ENCODE measurements around the gene RASGRF1. TPM values are rescaled to one million over a fixed set of nuclear protein-coding genes. Genes with fewer than 3 reads are reported as not detected.

RASGRF1 gene
- total RNA-seq, 1 experiment from 2014 or later = 4.2 TPM

DNA sequence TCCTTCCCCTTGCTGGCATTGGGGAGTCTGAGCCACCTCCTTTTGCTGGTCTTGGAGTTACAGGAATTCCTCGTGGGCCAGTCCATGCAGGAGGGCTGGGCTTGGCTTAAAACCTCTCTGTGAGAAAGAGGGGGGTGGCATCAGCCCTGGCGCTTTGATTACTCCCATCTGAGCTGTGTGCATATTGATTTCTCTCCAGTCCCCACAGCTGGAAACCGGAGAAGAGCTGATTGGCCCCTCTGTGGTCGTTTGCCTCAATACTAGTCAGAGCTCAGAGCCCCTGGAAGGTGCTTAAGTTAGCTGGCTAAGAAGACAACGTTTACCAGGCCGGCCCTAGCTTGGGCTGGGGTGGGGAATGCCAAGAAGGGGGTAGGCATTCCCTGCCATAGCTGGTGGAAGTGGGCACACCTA lies 4.0 kb upstream of the RASGRF1 start:
- DNase-seq (ENCODE audit: low spot score) = no peak

DNA sequence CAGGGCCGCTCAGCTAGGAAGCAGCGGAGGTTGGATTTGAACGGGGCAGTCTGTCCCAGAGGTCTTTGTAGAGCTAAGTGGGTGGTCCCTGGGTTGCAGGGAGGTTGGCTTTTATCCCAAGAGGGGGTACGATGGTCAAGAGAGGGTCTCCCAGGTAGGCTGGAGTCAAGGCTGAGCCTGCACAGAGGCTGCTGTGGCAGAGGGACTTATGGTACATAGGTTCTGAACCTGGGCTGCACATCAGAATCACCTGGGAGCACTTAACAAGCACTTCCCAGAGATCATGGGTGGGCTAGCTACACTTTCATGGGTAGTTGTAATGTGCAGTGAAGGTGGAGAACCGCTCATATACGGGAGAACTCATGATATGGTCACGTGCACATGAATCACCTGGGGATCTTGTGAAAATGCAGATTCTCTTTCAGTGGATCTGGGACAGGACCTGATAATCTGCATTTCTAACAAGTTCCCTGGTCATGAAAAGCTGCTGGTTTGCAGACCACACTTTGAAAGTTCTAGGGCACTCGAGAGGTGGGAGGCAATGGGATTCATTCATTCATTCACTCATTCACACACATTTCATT lies 2.9 kb upstream of the RASGRF1 start:
- no peak for DNase-seq (ENCODE audit: low spot score)

DNA sequence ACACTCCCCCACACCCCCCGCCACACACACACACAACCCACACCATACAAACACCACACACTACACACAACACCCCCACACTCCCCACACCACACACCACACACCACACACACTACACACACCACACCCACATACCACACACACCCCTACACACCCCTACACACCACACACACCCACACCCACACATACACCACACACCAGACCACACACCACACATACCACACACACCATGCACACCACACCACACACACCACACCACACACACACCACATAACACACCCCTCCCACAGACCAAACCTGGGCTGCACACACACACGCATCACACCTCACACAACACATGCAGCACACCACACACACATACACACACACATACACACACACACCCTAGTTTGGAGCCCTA lies 1.8 kb upstream of the RASGRF1 start:
- no peak for DNase-seq (ENCODE audit: low spot score)

DNA sequence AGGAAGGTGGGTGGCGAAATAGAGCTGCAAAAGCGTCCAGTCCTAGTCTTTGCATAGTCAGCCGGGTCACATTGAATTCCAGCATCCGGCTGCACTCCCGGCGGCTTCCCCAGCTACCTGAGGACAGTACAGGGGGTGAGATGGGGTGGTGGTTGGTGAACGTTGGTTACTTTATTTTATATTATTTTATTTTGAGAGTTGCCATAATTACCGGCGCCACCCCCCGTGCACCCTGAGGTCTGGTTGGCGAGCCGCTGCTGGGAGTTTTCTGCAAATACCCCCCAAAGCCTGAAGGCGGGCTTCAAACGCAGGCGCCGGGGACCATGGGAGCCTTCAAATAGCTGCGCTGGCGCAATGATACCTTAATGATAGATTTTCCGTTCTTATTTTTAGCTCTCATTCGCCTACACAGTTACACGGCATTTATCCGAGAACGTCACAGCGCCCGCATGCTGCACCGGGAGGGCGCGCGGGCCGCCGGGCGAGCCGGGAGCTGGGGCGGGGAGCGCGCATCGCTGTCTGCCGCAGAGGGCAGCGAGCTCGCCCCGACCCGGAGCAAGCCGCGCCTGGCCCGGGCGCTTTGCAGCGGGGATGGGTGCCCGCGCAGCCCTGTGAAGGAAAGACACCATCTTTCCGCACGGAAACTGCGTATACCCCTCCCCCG lies 756 bp upstream of the RASGRF1 start:
- DNase-seq (ENCODE audit: low spot score) = no peak

DNA sequence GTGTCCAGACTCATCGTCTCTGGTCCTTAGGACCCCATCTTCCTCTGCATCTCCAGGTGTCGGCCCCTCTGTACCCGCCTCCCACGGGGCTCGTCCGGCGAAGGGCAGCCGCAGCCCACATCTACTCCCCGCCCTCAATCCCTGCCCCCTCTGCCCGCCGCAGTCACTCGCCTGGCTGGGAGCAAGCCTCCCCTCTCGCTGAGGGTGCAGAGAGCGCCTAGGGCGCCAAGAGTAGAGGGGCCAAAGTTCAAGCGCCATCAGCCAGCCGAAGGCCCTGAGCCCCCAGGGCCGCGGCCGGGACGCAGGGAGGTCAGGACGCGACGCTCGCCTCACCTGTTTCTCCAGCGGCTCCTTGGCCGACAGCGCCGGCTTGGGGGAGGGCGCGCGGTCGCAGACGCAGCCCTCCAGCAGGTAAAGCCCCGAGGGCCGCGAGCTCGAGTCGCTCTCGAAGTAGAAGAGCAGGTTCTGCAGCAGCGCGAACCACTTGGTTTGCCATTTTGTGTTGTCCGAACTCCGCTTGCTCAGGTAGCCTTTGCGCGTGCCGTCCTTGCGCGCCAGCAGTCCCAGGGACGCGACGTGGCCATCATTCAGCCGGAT lies 592 bp downstream of the RASGRF1 start:
- DNase-seq (ENCODE audit: low spot score) = no peak

DNA sequence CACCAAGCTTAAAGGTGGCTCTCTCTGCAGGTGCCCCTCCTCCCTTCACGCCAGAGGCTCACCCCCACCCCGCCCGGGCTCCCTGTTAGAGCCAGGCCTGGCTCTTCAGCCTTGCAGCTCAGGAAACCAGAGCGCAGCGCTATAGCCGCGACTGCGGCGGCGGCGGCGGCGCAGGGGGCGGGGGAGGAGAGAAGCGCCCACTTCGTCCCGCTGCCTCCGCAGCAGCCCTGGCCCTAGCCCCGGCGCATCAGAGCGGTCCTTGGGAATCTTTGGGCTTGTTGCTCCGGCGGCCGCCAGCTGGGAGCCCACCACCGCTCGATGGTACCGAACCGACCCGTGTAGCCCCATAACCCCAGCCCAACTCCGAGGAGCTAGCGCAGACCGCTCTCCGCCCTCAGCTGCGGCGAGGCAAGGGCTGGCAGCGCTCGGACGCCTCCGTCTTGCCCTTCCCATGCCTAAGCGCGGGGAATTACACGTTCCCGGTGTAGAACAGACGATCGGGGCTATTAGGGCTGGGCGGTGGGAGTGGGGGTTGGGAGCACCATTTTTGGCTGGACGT lies 1.2 kb downstream of the RASGRF1 start:
- DNase-seq (ENCODE audit: low spot score) = no peak

DNA sequence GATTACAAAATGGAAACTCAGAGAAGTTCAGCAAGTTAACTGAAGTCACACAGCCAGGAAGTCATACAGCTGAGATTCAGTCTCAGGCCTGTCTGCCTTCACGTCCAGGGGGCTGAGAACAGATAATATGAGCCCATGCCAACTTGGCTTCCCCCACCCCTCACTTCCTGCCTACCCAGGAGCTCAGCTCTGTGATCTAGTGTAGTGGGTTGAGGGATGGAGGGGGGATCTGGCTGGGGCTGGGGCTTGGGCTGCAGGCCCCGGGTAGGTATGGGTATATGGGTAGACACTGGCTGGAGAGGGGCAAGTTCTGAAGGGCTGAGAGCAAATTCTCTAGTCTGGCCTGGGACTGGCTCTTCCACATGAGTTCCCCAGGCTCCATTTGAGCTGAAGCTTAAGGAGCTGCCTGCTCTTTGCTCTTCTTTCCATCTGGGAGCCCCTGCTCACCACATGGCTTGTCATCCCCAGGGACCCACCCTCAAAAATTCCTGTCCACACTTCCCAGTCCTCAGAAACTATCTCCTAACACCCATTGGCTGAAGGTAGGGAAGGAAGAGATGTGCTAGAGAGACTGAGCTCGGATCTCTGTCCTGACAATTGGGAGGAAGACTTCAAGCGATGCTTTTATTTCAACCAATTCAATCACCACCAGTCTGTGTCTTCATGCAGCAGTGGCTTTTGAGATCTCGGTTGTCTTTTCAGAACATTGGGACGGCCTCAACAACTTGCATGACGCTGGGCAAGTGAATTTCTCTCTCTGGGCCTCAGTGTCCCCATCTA lies 2.0 kb downstream of the RASGRF1 start:
- DNase-seq (ENCODE audit: low spot score) = no peak

DNA sequence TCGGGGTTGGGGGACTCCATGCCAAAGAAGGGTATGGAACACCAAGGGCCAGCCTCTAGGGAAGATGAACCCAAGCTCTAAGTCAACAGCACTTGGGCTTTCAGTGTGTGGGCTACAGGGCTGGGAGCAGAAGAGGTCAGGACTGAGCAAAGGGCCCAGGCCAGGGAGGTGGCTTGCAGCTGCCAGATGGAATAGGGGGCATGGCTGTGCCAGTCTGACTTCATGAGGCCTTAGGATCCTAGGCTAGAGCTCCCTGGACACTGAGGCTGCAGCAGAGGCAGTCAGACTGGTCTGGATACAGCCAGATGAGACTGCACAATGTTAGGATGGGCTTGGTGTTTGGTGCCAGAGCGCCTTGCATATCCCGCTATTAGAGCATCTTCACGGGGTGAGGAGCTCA lies 3.8 kb downstream of the RASGRF1 start:
- no peak for DNase-seq (ENCODE audit: low spot score)

DNA sequence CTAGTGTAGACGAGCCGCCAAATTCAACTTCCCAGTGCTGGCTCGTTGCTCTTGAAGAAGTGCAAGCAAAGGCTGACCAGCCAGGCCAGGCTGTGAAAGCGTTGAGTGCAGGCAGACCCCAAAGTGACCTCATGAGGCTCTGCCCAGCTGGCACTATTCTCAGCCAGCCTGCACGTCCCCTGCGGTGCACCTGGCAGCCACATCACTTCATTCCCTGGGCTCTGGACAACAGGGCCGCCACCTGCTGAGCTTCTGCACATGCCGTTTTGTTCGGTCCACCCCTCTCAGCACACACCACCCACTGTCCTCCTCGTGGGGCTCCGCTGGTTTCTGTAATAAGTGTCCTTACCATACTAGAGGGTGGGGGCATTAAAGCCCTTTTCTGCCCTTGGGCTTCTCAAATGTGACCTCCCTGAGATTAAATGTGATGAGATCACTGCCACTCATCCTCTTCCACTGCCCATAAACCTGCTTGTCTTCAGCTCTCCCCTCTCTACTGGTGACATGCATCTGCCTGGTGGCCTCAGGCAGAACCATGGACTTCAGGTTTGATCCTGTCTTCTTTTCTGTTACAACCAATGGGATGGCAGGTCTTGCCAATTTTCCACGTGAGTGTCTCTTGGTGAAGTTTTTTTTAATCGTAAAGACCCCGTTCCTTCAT lies 6.1 kb downstream of the RASGRF1 start:
- no peak for DNase-seq (ENCODE audit: low spot score)

DNA sequence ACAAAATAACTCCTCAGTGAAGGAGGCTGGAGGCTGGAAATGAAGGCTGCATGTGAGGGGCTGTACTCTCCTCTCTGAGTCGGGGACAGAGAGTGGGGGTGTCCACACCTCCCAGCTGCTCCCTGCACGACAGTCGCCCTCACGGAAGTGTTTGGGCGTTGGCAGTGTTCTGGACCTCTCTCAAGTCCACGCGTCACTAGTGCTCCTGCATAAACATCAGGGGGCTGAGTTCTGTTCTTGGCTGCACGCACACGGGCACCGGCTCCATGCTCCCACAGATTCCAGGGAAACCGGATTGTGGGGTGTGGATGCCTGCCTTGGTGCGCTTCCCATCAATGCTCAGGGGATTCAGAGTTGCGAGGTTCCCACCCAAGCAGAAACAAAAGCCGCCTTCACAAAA lies 7.4 kb downstream of the RASGRF1 start:
- DNase-seq (ENCODE audit: low spot score) = no peak

DNA sequence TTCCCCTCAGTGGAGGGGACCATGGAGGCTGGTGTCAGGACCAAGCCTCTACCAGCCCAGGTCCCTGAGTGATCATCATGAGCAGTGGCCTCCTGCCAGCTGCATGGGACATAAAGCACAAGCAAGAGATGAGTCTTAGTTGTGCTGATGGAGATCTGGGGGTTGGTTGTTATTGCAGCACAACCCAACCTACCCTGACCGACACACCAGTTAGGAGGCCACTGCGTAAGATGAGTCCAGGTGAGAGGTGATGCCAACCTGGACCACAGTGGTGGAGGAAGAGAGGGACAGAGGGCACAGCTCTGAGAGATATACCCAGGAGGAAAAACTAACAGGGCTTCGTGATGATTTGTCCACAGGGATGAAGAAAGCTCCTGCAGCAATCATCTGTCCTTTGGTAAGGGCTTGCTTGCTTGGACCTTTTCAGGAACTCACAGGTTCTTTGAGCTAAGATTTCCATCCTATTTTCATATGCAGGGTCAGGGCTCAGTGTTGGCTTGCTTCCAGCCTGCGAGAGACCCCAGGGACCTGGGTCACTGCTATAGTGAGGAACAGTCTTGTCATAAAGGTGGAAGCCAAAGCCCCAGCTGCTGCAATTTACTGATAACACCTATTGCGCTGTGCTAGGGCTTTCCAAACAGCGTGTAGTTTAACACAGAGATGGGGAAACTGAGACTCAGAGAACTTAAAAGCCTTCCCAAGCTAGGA lies 8.1 kb downstream of the RASGRF1 start:
- DNase-seq (ENCODE audit: low spot score) = no peak

DNA sequence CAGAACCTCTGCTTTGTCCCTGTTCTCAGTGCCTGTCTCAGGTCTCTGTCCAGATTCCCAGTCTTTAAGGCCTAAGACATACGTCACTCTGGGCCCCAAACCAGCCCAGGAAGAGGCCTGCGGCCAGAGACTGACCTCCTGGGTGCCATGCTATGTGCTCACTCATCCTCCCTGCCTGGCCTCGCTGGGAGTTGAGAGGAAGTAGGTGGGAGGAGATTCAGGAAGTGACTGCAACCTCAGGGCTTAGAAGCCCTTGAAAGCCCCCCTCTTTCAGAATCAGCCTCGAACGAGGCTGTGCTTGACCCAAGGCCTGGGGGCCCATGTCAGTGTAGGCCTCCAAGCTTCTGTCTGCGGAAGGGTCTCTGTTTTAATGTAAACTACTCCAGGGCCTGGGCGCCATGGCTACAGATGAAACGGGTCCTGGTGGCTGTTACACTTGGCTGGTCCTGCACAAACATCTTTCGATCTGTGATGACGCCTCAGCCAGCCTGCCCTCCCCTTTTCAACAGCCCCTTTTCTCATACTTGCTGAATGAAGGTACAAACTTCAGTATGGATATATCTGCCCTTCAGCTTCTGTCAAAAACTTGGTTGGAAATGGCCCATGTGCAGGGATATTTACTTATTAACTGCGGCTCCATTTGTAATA lies 11.7 kb downstream of the RASGRF1 start:
- no peak for DNase-seq (ENCODE audit: low spot score)

DNA sequence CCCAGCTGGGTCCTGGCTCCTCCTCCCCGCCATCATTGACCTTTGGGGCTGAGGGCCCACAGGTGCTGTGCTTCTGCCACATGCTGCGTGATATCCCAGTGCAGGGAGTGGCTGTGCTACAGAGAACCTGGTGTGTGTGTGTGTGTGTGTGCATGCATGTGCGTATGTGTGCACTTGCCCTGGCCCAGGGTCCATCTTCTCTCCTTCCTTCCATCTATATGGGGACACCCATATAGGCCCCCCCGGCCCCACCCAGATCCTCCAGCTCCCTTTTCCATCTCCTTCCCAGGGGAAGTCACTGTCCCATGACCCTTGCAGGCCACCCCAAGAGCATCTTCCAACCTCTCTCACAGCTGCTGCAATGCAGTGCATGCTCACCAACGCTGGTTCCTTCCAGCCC lies 12.6 kb downstream of the RASGRF1 start:
- DNase-seq (ENCODE audit: low spot score) = no peak

DNA sequence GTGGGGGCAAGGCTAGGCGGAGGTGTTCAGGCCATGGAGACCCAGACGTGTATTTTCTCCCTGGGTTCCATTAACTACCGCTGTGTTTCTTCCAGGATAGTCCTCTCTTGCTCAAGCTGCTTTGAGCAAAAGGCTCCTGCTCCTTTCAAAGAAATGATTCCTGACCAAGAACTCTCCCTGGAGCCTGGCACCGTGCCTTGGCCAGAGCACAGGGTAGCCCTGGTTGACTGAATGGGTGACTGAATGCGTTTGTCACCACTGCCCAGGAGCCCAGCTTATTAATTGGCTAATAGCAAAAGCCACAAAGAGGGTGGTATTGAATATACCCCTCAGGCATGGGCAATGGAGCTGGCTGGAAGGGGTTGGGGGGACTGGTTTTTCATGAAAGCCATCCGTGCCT lies 13.9 kb downstream of the RASGRF1 start:
- DNase-seq (ENCODE audit: low spot score) = no peak

DNA sequence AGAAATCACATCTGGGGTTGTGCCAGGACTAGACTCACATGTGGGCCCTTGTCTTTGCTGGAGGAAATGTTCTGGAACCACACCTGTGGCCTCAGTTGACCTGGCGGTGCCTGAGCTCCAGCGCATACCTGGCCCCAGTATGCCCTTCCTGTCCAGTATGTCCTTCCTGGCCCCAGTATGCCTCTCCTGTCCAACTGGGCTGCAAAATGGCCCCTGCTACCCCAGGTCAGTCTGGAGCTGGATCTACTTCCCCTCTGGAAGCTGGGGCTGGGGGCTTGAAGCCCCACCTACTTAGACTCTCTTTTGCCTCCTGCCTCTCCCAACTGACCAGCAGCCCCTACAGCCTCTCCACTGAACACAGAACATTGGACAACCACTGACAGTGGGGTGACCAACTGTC lies 15.3 kb downstream of the RASGRF1 start:
- no peak for DNase-seq (ENCODE audit: low spot score)

DNA sequence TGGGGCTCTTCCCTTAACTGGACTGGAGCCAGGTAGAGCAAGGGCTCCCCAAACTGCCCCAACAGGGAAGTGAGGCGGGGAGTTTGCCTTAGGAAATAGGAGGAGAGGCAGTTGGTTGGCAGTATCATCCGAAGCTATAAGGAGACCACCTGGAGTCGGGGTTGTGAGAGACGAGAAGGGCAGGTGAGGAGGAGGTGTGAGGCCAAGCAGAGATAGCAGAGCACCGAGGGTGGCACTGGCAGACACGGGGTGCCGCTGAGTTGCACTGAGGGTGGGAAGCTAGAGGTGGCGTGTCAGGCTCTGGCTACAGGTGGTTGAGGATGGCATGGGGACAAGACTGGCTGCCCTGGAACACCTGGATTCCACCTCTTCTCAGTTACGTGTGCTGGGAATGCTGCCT lies 17.2 kb downstream of the RASGRF1 start:
- peak; percentile 31 for DNase-seq (ENCODE audit: low spot score)

DNA sequence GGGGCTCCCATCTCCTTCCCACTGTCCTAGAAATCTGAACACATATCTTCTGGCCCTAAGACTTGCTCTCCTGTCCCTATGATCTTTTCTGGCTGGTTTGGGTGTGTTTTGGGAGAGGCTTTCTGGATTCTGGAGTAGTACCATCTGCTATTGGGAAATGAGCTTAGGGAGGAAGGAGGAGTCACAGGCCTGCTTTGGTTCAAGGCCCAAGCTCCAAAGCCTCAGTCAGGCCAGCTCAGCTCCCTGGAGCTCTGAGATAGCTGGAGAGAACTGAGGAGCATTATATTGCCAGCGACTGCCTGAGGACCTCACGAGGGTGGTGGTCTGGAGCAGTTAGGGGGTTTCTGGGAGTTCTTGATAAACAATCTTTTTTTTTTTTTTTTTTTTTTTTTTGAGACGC lies 18.7 kb downstream of the RASGRF1 start:
- no peak for DNase-seq (ENCODE audit: low spot score)

DNA sequence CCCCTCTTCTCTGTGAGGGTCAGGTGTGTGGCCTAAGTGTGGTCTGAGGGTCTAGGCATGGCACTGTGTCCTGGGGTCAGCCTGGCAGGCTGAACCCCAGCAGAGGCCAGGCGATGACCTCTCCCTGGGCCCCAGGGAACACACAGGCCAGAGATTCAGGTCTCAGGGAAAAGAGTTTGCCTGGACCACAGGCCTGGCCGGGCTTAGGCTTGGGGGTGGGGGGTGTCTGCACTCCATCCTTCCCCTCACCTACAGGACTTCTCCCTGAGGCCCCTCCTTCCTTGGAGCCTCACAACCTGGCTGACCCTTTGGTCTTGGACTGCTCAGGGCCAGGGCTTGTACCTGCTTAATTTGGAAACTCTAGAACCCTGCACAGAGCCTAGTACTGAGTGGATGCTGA lies 21.8 kb downstream of the RASGRF1 start:
- DNase-seq (ENCODE audit: low spot score) = no peak

DNA sequence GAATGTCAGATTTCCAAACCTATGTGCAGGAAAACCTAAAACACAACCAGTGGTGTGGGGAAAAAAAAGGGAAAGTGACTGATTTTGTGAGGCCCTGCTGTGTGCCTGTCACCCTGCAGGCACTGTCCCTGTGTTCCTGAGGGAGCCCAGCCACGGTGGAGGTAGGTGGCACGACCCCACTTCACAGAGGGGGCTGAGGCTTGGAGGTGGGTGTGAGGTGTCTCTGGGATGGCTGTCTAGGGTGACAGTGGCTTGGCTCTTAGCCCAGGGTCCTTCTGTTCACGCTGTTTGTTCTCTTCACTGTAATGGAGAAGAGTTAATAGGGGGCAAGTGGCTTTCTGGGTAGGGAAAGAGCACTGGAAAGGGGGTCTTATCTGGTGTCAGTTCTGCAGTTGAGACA lies 22.6 kb downstream of the RASGRF1 start:
- no peak for DNase-seq (ENCODE audit: low spot score)

DNA sequence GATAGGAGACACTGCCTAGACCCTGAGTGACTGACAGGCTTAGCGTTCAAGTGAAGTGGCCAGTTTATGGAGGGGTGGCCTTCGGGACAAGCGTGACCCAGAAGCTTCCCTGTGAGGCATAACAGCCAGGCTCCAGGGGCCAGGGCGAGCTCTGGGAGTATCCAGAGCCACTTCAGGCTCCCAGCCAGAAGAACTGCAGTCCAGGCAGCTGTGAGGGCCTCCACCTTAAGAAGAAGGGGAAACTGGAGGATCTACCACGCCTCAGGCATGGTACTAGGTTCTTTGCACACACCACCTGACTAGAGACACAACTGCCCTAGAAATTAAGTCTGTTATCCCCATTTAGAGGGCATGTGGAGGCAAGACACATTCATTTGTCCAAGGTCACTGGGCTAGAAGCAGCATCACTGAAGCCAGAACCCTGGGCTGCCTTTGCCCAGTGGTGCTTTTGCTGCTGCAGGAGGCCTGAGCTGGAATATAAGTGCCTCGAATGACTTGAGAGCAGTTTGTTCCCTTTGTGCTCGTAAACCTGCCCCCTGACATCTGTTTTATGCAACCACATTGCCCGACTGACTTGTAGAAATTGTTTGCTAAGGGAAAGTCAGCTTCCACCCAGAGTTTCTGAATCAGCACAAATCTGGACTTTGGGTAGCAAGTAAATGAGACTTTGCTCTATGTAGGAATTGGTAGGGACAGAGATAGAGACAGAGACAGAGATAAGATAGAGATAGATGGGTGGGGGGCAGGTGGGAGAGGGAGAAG lies 23.3 kb downstream of the RASGRF1 start:
- DNase-seq (ENCODE audit: low spot score) = no peak

All from HT-29 (cell line).